WERI-Rb-1 (cell line): ENCODE measurements around the gene SDR42E1.

Source experiments
- DNase-seq: peaks from one replicate; pipeline ENCODE4 v3.0.0-alpha.2; 2020
- H3K27ac ChIP-seq: fragments of 250-450 bp; sonication (Bioruptor Pico); 2 replicates; pipeline ENCODE4 v1.5.1; 2020; ENCODE audit warnings: mild to moderate bottlenecking, moderate library complexity
- H3K27me3 ChIP-seq: fragments of 250-450 bp; sonication (Bioruptor Pico); 2 replicates; pipeline ENCODE4 v1.5.1; 2021; ENCODE audit warnings: mild to moderate bottlenecking, low read depth, moderate library complexity; ENCODE audit not compliant: insufficient read depth, severe bottlenecking
- H3K36me3 ChIP-seq: fragments of 250-450 bp; sonication (Bioruptor Pico); 2 replicates; pipeline ENCODE4 v1.5.1; 2020; ENCODE audit warnings: mild to moderate bottlenecking, moderate library complexity
- H3K4me3 ChIP-seq: 2 replicates; pipeline ENCODE4 v1.5.1; 2011; ENCODE audit warnings: low read depth, mild to moderate bottlenecking, control low read depth, low read length
- H3K9me3 ChIP-seq: fragments of 250-450 bp; sonication (Bioruptor Pico); 2 replicates; pipeline ENCODE4 v1.5.1; 2021; ENCODE audit warnings: mild to moderate bottlenecking, moderate library complexity; ENCODE audit not compliant: severe bottlenecking
- CTCF ChIP-seq: IDR thresholded peaks from 2 replicates; pipeline ENCODE4 v1.5.1; 2011; ENCODE audit warnings: low read depth, mild to moderate bottlenecking, control low read depth, inconsistent platforms, low read length

Gene SDR42E1

GRCh38 chr16:82043680-82044584 is 32.7 kb upstream of the SDR42E1 start:
- Histone ChIP-seq H3K27ac (no peak overlapping the region), H3K4me3 (no peak overlapping the region), H3K9me3 (no peaks in the 10 kb centered on the region), H3K27me3 (no peaks in the 10 kb centered on the region), H3K36me3 (no peaks in the 10 kb centered on the region)
- DNase-seq, result no peak
- TF ChIP-seq CTCF, result no peak

- Histone ChIP-seq H3K27me3 (no peaks in the 10 kb centered on the region), H3K9me3 (no peaks in the 10 kb centered on the region), H3K4me3 (no peak overlapping the region), H3K36me3 (no peaks in the 10 kb centered on the region), H3K27ac (no peak overlapping the region)
- no peak for TF ChIP-seq CTCF
- DNase-seq, result no peak
These were observed 31.6 kb upstream of the SDR42E1 start for GRCh38 chr16:82042846-82043245.

GRCh38 chr16:82042144-82042543 is 30.9 kb upstream of the SDR42E1 start:
- H3K4me3 ChIP-seq, result no peak overlapping the region
- H3K27me3 ChIP-seq, result no peaks in the 10 kb centered on the region
- no peak for TF ChIP-seq CTCF
- no peaks in the 10 kb centered on the region for H3K36me3 ChIP-seq
- DNase-seq, result no peak
- H3K27ac ChIP-seq, result no peak overlapping the region
- no peaks in the 10 kb centered on the region for H3K9me3 ChIP-seq

GRCh38 chr16:82041542-82041941 is 30.3 kb upstream of the SDR42E1 start:
- no peak for TF ChIP-seq CTCF
- DNase-seq, result no peak
- Histone ChIP-seq H3K27ac (no peak overlapping the region), H3K36me3 (no peaks in the 10 kb centered on the region), H3K9me3 (no peaks in the 10 kb centered on the region), H3K27me3 (no peaks in the 10 kb centered on the region), H3K4me3 (no peak overlapping the region)

- Histone ChIP-seq H3K4me3 (no peak overlapping the region), H3K27me3 (no peaks in the 10 kb centered on the region), H3K27ac (no peak overlapping the region), H3K36me3 (no peaks in the 10 kb centered on the region), H3K9me3 (no peaks in the 10 kb centered on the region)
- no peak for DNase-seq
- no peak for TF ChIP-seq CTCF
These were observed 29.0 kb upstream of the SDR42E1 start for GRCh38 chr16:82040296-82040695.
